Keratinocyte (primary cell): ENCODE results near the gene MBP.

Source experiments
- EZH2 ChIP-seq: IDR thresholded peaks from one replicate; pipeline ENCODE4 v1.6.1; 2012; ENCODE audit warnings: inconsistent platforms, mild to moderate bottlenecking, low read length, moderate library complexity
- TF ChIP-seq, protein P1 (sequence below), 3 experiments: IDR thresholded peaks in 1 of 3; conservative IDR thresholded peaks in 1 of 3; optimal IDR thresholded peaks in 1 of 3; 2 replicates in 2 of 3; 3 replicates in 1 of 3; pipeline versions ENCODE3 to v1.5.1; 2011; ENCODE audit warnings: low read length in 3 of 3, mild to moderate bottlenecking in 3 of 3, moderate library complexity in 2 of 3, control low read depth in 1 of 3, inconsistent platforms in 1 of 3; ENCODE audit not compliant: insufficient read depth in 2 of 3; ENCODE audit errors: extremely low read depth in 1 of 3

DNA sequence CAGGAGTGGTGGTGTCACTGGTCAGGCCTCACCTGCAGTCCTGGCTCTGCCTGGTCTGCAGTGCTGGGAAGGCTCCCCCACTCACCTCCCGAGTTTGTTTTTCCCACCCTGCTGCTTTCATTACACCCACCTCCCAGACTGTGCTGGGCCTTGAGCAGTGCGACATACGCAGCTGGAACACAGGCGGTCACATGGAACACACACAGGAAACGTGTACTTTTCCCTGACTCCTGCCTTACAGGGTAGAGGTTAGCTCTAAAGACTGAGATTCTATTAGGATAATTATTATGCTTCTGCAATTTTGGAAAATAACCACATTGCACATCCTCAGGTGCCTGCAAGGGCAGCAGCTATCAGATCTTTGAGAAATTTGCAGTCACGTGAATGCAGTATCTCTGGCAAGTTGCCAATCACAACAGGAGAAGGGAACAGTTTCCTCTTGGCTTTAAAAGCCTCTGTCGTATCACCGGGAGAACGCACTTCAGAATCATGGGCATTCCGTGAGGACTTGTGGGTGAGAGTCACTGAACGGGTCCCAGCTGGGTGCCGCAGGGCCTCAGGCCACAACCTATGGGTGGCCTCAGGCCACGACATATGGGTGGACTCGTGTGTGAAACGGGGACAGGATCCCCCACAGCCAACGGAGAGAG lies 173.8 kb downstream of the MBP start:
- TF ChIP-seq, protein P1, sequence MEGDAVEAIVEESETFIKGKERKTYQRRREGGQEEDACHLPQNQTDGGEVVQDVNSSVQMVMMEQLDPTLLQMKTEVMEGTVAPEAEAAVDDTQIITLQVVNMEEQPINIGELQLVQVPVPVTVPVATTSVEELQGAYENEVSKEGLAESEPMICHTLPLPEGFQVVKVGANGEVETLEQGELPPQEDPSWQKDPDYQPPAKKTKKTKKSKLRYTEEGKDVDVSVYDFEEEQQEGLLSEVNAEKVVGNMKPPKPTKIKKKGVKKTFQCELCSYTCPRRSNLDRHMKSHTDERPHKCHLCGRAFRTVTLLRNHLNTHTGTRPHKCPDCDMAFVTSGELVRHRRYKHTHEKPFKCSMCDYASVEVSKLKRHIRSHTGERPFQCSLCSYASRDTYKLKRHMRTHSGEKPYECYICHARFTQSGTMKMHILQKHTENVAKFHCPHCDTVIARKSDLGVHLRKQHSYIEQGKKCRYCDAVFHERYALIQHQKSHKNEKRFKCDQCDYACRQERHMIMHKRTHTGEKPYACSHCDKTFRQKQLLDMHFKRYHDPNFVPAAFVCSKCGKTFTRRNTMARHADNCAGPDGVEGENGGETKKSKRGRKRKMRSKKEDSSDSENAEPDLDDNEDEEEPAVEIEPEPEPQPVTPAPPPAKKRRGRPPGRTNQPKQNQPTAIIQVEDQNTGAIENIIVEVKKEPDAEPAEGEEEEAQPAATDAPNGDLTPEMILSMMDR (optimal IDR thresholded peaks at IDR 0.05 in 1 of 3, IDR thresholded peaks at IDR 0.05 in 1 of 3, conservative IDR thresholded peaks at IDR 0.05 in 1 of 3; ENCODE audit: extremely low read depth in 1 of 3, insufficient read depth in 2 of 3, low read length in 3 of 3), result no peak
- TF ChIP-seq EZH2, result no peak
